Hindlimb muscle (tissue), 1 donor: ENCODE results near the gene KLHL29. TPM values are rescaled to one million over a fixed set of nuclear protein-coding genes. Genes with fewer than 3 reads are reported as not detected.

Source experiments
- DNase-seq: peaks from one replicate; pipeline ENCODE4 v3.0.0-alpha.2; 2013
- polyA plus RNA-seq: library from polyadenylated mRNA; unstranded; fragments of 120-200 nt; gene quantifications from one replicate; pipeline ENCODE4 v1.2.1, GENCODE V29; 2013; ENCODE audit not compliant: insufficient read length

The KLHL29 gene
- polyA plus RNA-seq, 1 donor = 7.6 TPM

DNA sequence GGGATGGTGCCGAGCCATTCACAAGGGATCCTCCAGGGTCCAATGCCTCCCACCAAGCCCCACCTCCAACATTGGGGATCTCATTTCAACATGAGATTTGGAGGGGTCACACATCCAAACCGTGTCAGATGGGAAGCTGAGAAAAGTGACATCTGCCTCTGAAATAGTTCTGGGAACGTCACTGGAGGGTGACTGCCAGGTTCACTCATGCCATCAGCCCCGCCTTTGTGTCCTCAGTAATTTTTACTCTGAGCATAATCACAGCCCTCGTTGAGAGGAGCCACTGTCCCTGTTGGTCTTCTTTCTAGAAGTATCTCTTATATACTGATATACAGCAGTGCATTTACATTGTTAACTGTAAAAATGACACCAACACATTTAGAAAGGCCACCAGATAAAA is 67.4 kb downstream of the KLHL29 start:
- no peak for DNase-seq

DNA sequence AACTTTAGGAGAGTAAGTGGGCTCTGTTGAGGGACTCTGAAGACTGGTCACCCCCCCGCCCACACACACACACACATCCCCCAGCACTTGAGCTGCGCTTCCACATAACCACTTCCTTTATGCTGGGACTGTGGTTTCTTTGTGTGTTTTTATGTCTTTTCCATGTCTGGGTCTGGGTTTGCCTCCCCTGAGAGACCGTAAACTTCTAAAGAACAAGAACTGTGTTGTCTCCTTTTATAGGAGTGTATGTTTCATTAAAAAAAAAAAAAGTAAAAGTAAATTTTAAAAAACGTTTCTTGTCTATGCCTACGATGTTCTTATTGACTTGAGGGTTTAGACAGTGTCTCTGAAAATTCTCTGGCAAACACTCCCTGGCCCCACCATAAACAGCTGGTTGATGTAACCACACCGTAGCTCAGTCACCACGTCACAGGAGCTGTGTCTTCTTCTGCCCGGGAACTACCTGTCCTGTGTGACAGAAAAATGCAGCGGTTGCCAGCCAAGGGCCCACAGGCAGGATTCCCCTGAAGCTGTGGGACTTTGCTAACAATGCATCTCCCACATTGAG is 68.0 kb downstream of the KLHL29 start:
- DNase-seq = no peak

DNA sequence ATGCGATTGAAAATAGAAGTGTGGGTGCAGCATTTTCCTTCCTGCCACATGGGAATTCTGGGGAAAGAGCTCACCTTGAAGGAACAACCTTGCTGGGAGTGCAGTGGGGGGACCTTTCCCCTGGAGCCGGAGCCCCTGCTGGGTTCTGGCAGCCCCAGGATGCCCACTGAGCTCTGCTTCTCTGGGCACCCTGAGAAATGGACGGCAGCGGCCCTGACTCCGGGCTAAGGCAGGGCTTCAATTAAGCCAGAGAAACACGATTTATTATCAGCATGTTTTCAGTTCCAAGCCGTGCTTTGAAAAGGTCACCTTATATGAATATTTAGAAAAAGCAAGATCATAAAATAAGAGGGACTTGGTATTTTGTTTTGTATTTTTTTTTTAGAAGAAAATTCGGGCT is 68.5 kb downstream of the KLHL29 start:
- DNase-seq = no peak

DNA sequence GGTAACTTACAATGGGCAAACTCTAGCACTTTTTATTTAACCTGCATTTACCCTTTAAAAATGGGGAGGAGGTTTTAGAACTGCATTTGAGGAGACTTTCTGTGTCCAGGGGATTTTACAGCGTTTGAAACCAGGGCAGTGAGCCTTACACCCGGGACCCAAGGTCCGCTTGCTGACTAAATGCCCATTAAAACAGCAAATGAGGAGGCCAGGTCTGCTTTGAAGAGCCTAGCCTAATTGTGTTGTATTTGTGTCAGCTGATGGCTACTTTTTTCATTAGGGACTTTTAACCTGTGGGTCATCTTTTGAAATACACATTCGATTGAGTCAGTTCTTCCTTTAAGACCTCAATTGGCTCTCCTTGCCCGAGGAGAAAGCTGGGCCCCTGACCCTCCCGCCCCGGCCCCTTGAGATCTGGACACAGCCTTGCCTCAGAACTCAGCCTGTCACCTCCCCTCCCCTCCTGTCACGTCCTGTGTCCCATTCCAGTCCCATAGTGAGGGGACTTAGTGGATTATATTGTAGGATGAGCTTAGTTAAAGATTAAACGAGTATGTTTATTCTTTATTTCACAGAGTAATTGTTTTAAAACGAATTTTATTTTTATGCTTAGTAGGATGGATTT is 69.0 kb downstream of the KLHL29 start:
- DNase-seq = no peak

DNA sequence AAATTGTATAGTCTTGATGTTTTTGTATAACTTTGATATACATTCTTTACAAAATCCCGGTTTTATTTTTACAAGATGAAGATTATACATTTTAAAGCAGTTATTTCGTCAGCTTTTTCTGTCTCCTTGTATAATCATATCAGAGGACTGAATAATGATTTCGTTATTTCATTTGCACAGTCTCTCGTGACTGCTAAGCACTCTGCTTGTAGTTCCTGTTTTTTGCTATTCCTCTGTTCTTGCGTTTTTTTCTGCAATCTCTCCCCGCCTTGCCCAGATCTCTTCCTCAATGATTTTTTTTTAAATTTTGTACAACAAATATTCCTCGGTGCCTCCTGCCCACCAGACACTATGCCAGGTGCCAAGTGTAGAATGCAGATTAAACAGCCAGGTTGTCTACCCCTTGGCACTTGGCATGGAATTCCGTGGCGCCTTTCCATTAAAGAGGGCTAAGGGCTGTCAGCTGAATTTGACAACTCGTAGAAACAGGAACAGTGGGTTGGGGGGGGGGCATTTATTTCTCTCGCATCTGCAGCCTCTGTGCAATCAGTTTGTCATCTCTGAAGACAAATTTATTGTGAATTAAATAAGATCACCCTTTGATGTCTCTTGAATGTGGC is 69.6 kb downstream of the KLHL29 start:
- no peak for DNase-seq

DNA sequence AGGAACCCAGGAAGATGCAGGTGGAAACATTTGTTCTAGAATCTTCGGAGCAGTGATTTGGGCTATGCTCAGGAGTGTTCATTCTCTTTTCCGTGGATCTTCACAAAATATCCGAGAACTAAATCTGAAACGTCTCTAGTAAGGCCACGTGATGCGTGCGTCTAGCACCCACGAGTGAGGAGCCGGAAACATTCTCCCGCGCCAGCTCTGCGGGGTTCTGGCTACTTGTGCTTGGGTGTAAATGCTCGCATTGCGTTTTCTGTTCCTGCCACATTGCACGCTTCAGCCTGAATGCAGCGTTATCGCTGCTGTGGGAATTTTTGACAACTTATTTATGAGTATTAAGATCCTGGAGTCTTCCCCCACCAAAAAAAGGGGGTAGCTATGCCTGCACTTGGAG is 71.4 kb downstream of the KLHL29 start:
- no peak for DNase-seq

DNA sequence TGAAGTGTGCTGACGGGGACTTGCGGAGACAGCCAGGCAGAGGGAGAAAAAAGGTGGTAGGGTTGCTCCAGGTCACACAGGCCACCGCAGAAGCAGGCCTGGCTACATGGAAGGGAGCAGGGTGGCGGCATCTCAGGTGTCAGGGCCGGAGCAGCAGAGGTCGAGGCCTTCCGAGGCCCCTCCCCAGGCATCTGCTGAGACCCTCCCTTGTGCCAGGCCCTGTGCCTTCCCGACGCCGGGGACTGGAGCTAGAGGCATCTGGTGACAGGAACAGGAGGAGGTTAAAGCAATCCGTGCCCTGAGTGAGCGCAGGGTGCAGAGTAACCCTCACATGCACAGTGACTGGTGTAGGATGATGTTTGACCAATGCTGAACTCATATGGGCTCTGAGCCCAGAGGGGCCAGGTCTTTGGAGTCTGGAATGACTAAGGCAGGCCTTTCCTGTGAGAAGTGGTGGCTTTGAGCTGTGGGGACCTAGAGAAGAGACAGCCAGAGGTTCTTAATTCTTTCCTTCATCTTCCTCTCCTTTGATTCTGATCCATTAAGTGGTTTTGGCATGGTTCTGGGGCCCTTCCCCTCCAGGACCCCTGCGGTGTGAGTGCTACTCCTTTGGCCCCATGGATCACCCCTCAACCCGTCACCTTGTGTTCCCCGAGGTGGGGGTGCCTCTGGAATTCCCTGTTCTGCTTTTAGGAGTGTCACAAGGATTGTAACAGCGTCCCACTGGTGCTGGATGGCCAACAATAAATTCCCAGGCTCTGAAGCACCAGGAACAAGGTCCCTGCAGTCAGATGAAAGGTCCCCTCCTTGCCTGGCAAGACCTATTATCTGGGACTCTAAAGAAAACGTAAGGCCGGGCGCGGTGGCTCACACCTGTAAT is 72.1 kb downstream of the KLHL29 start:
- no peak for DNase-seq

DNA sequence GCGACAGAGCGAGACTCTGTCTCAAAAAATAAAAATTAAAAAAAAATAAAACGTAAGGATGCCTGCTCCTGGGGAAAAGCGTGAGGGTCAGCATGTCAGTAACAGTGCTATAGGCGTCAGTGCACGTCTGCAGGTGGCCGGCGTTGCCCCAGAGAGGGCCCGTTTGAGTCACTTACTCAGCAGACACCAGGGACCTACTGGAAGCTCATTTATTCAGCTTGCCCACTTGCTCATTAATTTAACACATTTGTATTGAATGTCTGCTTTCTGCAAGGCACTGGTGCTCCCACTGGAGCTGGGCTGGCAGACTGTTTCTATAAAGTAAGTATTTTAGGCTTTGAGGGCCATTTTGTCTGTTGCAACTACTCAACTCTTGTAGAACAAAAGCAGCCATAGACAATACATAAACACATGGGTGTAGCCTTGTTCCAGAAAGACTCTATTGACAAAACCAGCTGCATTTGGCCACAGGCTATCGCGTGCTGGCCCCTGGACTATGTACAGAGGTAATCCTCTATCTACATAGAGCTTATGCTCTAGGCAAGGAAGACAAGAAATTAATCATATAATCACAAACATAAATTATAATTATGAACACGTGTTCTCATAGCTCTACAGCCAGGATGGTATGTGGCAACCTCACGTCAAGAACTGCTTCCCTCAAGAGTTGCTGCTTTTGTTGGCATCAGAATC is 73.2 kb downstream of the KLHL29 start:
- DNase-seq = no peak

DNA sequence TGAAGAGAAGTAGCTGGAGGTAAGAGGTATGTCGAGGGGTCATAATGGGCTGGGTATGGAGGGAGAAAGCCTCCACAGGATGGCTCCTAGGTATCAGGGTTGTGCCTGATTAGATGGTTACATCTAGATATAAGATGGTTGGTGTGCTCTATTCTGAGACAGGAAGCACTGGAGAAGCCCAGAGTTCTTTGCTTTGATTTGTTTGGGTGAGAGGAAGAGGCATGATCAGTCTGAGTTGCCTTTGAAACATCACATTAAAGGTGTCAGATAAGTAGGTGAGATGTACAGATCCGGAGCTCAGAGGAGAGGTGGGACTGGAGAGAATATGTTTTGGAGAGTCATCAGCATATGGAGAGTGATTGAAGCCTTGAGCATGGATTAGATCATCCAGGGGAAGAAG is 74.1 kb downstream of the KLHL29 start:
- no peak for DNase-seq

DNA sequence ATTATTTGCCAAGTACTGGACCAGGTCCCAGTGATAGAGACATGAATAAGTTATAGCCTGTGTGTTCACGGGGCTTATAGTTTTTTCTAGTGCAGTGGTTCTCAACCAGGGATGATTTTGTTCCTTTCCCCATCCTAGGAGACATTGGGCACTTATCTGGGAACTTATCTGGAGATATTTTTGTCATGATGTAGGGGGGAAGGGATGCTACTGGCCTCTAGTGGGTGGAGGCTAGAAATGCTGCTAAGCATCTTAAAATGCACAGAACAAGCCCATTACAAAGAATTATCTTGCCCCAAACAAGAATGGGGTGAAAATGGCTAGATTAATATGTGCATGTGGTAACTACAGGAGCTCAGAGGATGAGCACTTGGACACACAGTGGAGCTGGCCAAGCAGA is 75.2 kb downstream of the KLHL29 start:
- DNase-seq = no peak

DNA sequence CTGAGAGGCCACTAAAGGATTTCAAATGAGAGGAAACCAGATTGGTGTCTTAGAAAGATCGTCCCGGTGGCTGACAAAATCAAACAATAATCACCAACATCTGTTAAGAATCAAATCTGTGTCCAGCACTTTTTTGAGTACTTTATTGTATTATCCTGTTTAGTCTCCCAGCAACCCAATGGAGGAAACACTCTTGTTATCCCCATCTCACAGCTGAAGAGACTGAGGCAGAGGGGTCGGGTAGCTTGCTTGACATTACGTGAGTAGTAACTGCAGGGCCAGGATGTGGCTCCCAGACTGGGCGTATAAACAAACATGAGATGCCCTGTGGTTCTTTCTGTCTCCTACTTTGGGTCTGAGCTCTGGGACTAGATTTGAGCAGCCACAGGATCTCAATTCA is 76.0 kb downstream of the KLHL29 start:
- no peak for DNase-seq

DNA sequence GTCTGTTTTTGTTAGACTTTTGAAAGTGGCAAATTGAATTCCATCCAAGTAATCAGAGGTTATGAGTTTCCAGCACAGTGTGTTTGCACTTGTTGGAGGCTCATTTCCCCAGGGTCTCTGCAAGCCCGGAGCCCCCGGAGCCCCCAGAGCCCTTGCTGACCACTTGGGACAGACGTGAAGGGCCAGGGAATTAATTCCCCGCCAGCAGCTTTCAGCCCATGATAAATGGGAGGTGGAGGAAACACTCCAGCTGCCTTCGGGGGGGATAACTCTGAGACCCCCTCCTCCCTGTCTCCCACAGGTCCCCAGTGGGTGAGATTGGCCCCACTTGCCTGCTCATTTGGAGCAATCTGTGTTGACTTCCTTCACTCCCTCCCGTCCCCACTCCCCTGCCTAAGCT is 79.2 kb downstream of the KLHL29 start:
- no peak for DNase-seq

DNA sequence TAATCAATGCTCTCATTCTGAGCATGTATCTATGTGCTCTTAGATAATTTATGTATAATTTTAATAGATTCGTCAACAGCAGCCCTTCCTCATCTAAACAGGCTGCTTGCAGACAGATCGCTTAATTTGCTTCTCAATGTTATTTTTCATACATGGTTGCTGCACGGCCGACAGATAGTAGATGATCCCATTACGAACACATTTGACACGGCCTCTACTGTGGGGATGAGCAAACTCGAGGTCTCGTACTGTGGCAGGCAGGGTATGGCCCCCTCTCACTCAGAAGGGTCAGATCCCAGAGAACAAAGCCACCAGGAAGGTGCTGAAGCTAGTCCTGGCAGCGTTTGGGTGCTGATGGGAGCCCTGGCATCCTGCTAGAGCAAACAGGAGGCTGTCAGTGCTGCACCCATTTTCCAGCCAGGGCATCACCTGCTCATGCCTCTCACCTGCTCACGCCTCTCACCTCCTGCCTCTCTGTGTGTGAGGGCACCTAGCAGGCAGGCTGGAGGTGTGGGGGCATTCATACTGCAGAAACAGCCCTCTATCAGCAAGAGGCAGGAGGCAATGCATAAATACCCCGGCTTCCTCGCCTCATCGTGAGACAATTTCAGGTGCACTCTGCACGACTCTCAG is 80.0 kb downstream of the KLHL29 start:
- no peak for DNase-seq

DNA sequence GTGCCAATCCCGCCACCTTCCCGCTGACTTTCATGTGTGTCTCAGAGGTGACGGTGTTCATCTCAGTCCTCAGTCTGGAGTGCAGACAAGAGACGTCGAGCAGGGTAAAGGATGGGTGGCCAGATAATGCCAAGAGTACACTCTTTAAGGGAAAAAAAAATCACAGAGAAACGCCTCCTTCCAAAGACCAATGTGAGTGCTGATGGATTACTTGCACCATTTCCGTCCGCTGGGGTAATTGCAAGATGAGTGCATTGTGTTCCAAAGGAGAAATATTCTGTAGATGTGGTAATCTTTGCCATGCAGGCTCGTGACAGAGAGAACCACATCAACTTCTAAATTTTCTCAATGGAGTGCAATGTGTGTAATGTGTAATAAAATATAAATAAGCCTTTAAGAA is 81.0 kb downstream of the KLHL29 start:
- no peak for DNase-seq

DNA sequence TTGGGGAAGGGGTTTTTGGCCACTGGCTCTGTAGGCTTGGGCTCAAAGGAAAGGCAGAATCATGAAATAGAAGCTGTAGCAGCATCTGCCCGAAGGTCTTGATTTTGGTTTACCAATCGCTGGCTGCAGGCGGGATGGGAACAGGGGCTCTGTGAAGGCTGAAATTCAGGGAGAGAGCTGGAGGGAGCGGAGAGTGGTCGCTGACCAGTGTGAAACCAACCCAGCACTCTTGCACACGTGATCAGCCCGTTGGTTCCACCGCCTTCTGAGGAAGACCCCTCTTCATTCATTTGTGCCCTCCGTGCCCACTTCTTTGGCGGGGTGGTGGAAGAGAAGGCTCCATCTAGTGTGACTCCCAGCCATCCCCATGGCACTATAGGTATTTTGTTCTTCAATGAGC is 82.6 kb downstream of the KLHL29 start:
- no peak for DNase-seq

DNA sequence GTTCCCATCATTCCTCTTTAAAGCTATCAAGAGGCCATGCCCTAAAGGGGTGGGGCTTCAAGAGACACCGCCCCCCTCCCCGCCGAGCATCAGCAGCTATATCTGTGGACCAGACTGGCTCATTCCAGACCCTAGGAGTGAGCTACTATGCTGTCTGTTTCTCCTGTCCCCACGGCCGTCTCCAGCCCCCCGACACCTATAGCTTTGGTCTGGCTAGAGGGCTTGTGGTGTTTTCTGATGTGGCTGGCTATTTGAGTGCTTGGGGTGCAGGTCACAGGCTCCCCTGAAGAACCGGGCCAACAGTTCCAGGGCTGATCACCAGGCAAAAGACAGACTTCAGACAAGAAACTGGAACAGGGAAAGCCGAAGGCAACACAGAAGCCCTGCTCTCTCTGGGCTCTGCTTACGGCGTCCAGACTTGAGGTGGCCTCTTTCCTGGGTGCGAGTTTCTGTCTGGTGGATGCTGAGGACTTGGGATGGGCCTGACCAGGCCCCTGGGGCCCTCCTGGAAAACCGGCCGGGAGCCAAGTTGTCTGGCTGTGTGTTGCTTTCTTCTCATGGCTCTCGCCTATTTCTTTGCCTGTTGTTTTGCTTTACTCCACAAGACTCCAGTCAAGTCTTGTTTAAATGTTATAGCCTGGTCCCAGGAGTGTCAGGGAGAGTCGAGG is 83.6 kb downstream of the KLHL29 start:
- no peak for DNase-seq

DNA sequence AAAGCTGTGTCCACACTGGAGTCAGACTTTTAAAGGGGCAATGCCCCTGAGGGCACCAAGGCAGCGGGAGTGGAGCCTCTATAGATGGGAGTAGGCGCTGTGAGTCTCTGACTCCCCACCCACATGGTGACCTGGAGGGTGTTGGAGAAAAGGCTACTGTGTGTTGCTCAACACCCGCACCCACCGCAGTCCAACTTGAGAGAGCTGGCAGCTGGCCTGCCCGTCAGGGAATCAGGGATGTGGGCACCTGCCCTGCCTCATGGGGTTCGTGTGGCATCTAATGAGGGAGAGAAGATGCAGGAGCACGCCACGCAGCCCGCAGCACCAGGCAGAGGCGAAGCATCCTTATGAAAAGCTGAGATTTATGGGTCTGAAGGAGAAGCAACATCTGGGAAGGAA is 84.2 kb downstream of the KLHL29 start:
- DNase-seq = no peak

DNA sequence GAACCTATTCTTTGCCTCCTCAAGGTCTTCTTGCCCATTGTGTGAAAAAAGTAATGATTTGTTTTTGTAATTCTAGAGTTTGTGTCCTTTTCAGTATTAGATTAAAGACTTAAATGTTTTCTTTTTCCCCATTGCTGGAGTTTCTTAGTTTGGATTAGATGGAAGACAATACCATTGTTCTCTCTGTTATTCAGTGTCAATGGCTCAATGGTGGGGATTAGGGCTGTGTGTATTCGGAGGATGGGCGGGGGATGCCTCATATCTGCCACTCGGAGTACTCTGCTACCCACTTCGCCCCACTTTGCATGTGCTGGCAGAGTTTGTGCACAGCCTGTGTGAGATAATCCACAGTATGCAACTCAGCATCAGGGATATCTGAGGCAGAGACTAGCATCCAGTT is 90.1 kb downstream of the KLHL29 start:
- no peak for DNase-seq

DNA sequence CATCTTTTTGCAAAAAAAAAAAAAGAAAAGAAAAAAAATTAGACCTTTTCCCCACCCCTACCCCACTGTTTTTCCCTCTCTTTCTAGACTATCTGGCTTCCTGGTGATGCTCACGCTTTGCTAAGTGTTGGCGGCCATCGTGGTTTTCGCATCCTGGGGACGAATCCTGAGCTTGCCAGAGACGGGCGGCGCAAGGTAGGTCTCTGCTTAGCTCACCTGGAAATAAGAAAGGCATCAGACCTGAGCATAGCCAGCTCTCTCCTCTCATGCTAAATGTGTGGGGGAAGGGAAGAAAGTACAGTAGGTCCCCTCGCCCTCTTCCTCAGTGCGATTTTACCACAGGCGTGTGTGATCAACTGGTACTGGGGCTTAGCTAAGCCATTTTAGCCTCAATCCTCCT is 90.5 kb downstream of the KLHL29 start:
- no peak for DNase-seq

DNA sequence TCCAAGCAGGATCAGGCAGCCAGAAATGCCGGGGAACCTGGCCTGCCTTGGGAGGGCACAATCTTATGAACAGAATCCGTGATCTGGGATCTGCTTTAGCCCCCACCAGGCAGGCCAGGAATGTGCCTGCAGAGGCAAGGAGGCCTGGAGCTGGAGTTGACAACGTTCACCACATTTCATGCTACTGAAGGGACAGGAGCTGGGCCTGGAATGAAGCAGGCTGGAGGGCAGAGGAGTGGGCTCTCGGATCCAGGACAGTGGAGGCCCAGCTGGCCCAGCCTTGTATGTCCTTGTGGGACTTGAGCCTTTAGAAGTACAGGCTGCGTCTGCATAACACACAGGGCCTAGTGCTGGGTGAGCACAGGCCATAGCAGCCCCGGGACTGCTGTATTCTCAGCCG is 91.8 kb downstream of the KLHL29 start:
- no peak for DNase-seq

DNA sequence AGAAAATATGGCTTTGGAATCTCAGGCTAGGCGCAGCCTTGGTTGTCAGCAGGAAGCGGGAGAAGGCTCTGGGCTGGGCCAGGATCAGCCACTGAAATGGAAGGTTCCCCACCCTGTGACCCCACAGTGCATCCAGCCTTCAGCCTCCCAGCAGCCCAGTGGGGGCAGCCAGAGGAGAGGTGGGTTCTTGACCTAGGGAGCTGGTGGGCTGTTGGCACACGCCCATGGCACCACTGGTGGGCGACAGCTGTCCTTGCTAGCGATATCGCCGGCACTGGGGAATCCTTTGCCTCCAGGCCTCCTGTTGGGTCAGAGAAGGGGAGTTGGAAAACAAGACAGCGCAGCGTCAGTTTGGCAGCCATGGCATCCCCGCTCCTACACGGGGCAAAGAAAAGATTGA is 92.4 kb downstream of the KLHL29 start:
- DNase-seq = no peak
